Measurements from ENCODE around the gene PA2G4.
A peak's percentile ranks its signal among the peaks of the same experiment; 100 is the strongest.
"Not testable (repeated sequence)": the region's sequence is repeated elsewhere in the genome, so short reads cannot be mapped to it uniquely, and the experiment has no call there.

The PA2G4 gene

DNA sequence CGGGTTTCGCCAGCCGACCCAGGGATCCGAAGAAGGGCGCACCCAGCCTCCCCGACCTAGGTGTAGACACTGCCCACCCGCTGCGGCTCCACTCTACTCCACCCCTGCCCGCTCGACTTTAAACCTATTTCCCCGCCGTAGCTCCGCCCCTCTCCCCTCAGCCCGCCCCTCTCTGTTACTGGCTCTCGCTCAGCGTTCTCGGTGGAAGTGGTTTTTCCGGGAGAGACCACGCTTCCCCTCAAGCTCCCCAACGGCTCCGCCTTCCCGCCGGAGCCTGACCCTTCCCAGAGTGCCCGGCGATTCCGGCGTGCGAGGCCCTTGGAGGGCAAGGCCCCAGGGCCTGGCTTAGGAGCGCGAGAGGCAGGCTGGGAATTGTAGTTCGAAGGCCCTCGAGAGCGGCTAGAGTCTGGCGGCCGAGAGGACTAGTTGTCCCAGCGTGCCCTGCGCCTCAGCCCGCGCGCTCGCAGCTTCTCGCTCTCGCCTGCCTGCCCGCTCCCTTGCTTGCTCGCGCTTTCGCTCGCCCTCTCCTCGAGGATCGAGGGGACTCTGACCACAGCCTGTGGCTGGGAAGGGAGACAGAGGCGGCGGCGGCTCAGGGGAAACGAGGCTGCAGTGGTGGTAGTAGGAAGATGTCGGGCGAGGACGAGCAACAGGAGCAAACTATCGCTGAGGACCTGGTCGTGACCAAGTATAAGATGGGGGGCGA is at the start of gene PA2G4:
Gene PA2G4 (plus strand): TSS at position 451 of the 706 bp plus-strand sequence. CDS start 179 bp downstream, at position 630.
- peak; percentile 92 for DNase-seq

DNA sequence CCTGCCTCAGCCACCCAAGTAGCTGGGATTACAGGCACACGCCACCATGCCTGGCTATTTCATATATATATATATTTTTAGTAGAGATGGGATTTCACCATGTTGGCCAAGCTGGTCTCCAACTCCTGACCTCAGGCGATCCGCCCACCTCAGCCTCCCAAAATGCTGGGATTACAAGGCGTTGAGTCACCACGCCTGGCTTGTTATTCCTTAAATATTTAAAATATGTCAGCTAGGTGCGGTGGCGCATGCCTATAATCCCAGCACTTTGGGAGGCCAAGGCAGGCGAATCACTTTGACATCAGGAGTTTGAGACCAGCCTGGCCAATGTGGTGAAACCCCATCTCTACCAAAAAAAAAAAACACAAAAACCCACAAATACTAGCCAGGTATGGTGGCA is 44.4 kb upstream of the PA2G4 start:
- DNase-seq = not testable (repeated sequence)

- no peak for DNase-seq
Observed at GRCh38 chr12:56061982-56062381, 42.4 kb upstream of the PA2G4 start.

DNA sequence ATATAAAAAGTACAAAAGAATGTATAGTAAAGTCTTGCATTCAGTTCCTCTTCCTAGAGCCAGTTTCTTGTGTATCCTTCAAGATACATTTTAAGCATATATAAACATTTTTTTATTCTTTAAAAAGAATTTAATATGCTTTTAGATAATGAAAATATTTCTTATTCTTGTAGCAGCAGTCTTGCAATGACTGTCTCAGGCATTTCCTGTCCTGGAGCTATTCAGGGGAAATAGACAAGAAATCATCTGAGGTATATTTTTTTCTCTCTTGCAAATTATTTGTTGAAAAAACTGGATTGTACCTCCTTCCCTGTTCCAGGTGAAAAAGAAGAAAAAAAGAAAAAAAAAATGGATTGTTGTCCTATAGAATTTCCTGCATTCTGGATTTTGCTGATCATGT is 41.4 kb upstream of the PA2G4 start:
- no peak for DNase-seq

- DNase-seq = no peak
Observed at GRCh38 chr12:56071648-56072047, 32.7 kb upstream of the PA2G4 start.

GRCh38 chr12:56074396-56074795 is 30.0 kb upstream of the PA2G4 start:
- DNase-seq = no peak

DNA sequence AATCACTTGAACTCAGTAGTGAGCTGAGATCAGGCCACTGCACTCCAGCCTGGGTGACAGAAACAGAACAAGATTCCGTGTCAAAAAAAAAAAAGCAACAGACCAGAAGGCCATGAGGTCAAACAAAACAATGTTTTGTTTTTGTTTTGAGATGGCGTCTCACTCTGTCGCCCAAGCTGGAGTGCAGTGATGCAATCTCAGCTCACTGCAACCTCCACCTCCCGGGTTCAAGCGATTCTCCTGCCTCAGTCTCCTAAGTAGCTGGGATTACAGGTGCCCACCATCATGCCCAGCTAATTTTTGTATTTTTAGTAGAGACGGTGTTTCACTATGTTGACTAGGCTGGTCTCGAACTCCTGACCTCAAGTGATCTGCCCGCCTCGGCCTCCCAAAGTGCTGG is 26.4 kb upstream of the PA2G4 start:
- DNase-seq = not testable (repeated sequence)

DNA sequence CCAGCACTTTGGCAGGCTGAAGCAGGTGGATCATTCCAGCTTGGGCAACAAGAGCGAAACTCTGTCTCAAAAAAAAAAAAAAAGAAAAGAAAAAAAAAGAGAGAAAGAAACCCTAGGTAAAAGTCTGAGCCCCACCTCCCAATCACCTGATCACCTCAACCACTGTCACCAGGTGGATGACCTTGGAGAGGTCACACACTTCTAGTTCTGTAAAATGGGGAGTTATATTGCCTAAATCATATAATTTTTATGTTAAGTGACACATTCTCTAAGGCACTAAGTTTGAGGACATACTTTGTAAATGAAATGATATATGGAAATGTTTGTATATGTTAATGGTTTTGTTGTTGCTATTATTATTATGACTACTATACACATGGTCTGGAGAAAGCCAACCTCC is 25.9 kb upstream of the PA2G4 start:
- no peak for DNase-seq

- peak; percentile 17 for DNase-seq
Observed at GRCh38 chr12:56078931-56079722, 25.2 kb upstream of the PA2G4 start.

DNA sequence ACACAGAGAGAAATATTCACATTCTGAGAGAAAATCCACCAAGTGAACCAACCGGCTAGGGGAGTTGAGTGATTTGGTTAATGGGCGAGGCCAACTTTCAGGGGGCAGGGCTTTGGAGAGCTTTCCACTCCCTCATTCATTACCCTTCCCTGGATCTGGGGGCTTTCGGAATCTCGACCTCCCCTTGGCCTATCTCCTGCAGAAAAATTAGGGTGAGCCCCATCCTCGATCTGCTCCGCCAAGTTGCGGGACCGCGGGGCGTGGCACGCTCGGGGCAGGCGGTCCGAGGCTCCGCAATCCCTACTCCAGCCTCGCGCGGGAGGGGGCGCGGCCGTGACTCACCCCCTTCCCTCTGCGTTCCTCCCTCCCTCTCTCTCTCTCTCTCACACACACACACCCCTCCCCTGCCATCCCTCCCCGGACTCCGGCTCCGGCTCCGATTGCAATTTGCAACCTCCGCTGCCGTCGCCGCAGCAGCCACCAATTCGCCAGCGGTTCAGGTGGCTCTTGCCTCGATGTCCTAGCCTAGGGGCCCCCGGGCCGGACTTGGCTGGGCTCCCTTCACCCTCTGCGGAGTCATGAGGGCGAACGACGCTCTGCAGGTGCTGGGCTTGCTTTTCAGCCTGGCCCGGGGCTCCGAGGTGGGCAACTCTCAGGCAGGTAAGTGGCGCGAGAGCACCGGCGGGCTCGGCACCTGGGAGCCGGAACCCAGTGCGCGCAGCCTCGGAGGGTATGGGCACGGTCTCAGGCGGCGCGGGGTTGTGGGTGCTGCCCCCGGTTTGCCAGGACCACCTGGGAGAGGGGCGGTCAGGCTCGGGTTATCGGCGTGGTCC is 24.4 kb upstream of the PA2G4 start, which contains the start of gene ERBB3:
Gene ERBB3 (plus strand): TSS at position 443 of the 833 bp plus-strand sequence. CDS start 136 bp downstream, at position 579.
- DNase-seq = no peak

- DNase-seq = no peak
Observed at GRCh38 chr12:56080556-56081138, 23.7 kb upstream of the PA2G4 start.

DNA sequence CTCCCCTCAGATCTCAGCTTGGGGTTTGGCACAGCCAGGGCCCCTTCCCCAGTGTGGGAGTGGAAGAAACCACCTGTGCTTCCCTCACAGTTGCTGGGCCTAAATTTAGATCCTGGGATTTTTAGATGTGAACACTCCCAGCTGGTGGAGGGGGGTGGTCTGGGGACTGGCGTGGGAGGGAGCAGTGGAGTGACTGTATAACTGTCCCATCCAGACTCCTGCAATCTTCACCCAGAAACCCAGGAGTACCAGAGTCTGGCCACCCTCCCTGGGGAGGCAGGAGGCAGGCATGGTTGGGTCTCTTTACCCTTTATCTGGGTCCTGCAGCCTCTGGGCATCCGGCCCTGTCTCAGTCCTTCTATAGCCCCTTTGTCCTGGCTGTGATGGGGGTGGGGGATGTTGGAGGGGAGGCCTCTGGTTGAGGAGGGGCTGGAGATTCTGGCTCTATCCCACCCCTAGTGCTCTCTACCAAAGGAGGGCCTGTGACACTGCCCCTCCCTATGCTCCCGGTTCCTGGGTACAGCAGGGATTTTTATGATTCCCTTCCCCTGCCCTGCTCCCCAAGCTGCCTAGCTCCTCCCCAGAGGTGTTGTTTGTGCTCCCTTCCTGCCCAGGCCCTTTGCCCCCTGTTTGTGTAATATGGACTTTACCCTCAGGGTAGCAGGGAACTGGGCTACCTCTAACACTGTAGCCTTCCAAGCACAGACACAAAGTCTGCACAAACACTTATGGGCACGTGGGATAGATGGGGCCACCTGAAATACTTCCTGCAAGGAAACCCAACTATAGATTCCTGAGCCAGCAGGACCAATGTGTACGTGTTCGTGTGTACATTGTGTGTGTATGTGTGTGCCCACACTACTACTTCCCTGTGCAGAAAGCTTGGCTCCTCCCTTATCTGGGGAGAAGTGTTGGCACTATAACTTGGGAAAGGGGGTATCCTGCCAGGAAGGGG is 22.7 kb upstream of the PA2G4 start:
- no peak for DNase-seq

DNA sequence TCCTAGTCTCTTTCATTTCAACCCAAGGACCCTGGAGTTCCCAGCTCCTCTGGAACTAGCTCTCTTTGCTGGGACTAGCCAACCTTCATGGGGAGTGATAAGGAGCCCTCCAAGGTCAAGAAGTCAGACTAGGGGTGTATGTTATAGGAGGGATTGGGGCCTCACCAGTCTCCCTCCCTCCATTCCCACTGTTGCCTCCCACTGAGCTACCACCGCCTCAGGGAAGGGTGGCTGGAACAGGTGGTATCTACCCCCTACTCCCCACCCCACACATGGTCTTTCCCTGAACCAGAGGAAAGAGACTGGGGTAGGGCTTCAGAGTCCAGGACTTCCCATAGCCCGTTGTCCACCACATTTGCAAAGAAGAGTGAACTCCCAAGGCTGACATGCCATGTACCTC is 22.0 kb upstream of the PA2G4 start:
- DNase-seq = no peak

DNA sequence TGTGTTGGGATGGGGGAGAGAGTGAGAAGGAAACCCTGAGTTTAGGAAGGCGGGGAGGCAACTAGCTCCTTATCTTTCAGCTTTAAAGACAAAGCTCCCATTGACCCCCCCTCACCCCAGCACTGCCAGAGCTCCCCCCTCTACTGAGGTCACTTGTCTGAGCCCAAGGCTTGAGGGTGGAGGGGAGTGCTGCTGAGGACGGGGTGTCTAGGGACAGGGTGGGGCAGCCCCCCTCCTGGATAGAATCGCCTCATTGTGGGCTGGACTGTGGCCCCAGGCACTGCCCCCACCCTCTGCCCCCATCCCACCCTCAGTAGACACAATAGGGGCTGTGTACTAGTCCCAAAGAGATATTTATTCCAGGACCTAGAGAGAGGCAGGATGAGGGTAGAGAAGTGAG is 21.4 kb upstream of the PA2G4 start:
- DNase-seq = no peak

DNA sequence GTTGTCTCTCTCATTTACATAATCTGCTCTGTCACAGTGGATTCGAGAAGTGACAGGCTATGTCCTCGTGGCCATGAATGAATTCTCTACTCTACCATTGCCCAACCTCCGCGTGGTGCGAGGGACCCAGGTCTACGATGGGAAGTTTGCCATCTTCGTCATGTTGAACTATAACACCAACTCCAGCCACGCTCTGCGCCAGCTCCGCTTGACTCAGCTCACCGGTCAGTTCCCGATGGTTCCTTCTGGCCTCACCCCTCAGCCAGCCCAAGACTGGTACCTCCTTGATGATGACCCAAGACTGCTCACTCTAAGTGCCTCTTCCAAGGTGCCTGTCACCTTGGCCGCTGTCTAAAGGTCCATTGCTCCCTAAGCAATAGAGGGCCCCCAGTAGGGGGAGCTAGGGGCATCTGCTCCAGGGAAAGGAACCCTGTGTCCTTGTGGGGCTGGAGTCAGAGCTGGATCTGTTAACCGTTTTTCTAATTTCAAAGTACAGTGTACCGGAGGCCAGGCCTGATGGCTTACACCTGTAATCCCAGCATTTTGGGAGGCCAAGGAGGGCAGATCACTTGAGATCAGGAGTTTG is 19.3 kb upstream of the PA2G4 start:
- no peak for DNase-seq

- DNase-seq = no peak
Observed at GRCh38 chr12:56086096-56086495, 18.3 kb upstream of the PA2G4 start.

DNA sequence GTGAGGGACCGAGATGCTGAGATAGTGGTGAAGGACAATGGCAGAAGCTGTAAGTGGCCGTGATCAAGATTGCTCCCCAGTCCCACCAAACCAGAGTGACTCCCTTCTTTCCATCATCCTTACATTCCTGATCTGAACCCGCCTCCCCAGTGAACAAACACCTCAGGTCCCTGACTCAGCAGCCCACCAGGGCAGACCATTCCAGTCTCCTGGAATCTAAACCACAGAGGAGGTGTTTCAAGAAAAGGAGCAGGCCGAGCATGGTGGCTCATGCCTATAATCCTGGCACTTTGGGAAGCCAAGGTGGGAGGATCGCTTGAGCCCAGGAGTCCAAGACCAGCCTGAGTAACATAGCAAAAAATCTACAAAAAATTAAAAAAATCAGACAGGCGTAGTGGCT is 17.8 kb upstream of the PA2G4 start:
- DNase-seq = no peak

- DNase-seq = no peak
Observed at GRCh38 chr12:56087220-56087619, 17.1 kb upstream of the PA2G4 start.

DNA sequence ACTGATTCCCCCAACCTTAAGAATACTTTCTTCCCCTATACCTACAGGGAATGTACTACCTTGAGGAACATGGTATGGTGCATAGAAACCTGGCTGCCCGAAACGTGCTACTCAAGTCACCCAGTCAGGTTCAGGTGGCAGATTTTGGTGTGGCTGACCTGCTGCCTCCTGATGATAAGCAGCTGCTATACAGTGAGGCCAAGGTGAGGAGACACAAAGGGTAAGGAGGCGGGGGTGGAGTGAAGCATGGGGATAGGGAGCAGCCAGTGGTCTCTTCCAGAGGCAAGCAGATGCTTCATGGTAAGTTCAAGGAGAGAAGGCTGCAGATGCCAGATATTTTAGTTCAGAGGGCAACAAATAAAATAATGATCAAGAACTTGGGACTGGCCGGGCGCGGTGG is 6.6 kb upstream of the PA2G4 start:
- DNase-seq = no peak

- no peak for DNase-seq
Observed at GRCh38 chr12:56098592-56098991, 5.8 kb upstream of the PA2G4 start.

DNA sequence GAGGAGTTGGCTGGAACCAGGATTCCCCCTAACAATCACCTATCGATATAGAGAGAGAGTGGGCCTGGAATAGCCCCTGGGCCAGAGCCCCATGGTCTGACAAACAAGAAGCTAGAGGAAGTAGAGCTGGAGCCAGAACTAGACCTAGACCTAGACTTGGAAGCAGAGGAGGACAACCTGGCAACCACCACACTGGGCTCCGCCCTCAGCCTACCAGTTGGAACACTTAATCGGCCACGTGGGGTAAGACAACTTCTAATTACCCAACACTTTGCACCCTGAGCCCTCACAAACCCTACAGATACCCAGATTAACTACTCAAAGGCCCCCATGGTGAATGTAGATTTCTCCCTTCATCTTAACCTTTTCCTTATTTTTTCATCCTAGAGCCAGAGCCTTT is 4.6 kb upstream of the PA2G4 start:
- no peak for DNase-seq

All from NCI-H1105 (cell line).